Panc1 (cell line): Measurements from ENCODE around the gene ATF1. TPM values are rescaled to one million over a fixed set of nuclear protein-coding genes. Genes with fewer than 3 reads are reported as not detected.
A peak's percentile ranks its signal among the peaks of the same experiment; 100 is the strongest.

Source experiments
- ATAC-seq: fragments of 200-7000 bp; cut with Tn5 transposase; 2 replicates; pipeline ENCODE4 v1.9.1; 2020; ENCODE audit warnings: mild to moderate bottlenecking, moderate library complexity
- BruUV-seq: library from RNA; stranded (reverse); fragments of 400-500 nt; replicated peaks from 2 replicates; lab custom pipeline; 2021; lab: Mats Ljungman, UMichigan
- CTCF ChIA-PET: fragments of 300-600 bp; sonication (Branson Sonifier 250); formaldehyde crosslinking; loops from one replicate; lab custom pipeline; 2022; ENCODE audit warnings: antibody characterized with exemption; lab: Charles Lee
- POLR2A ChIA-PET: fragments of 300-600 bp; sonication (Branson Sonifier 250); formaldehyde crosslinking; loops from one replicate; lab custom pipeline; 2022; ENCODE audit warnings: antibody characterized with exemption; lab: Charles Lee
- DNase-seq: peaks from one replicate; pipeline ENCODE4 v3.0.0-alpha.2; 2010; ENCODE audit warnings: low read depth, low spot score
- H3K27ac ChIP-seq: 2 replicates; pipeline ENCODE4 v1.5.1; 2011; ENCODE audit warnings: mild to moderate bottlenecking, low read length, inconsistent platforms
- H3K27me3 ChIP-seq: fragments of 200-500 bp; sonication (Bioruptor generic); 2 replicates; pipeline ENCODE4 v1.6.0; 2014; ENCODE audit warnings: low read length, inconsistent platforms; ENCODE audit not compliant: control insufficient read depth, insufficient read depth
- H3K36me3 ChIP-seq: fragments of 200-500 bp; sonication (Bioruptor generic); 2 replicates; pipeline ENCODE4 v1.5.1; 2014; ENCODE audit warnings: inconsistent platforms, mild to moderate bottlenecking, low read length, moderate library complexity; ENCODE audit not compliant: control insufficient read depth, insufficient read depth
- H3K4me1 ChIP-seq: 2 replicates; pipeline ENCODE4 v1.5.1; 2011; ENCODE audit warnings: inconsistent platforms, mild to moderate bottlenecking, low read length, moderate library complexity; ENCODE audit not compliant: control insufficient read depth, insufficient read depth
- H3K4me3 ChIP-seq, 2 experiments: 2 replicates each; pipeline ENCODE4 v1.5.1; 2011 to 2012; ENCODE audit warnings: low read depth in 2 of 2, low read length in 2 of 2, mild to moderate bottlenecking in 2 of 2, inconsistent platforms in 1 of 2, moderate library complexity in 1 of 2
- H3K9me3 ChIP-seq: fragments of 200-500 bp; sonication (Bioruptor generic); 2 replicates; pipeline ENCODE4 v1.5.1; 2014; ENCODE audit warnings: low read depth, mild to moderate bottlenecking, inconsistent platforms, low read length, moderate library complexity; ENCODE audit not compliant: control insufficient read depth, insufficient read depth
- CTCF ChIP-seq: fragments of 450-650 bp; IDR thresholded peaks from 2 replicates; pipeline ENCODE4 v1.5.1; 2017; ENCODE audit warnings: mild to moderate bottlenecking
- POLR2AphosphoS5 ChIP-seq: IDR thresholded peaks from 2 replicates; pipeline ENCODE4 v1.6.1; 2012; ENCODE audit warnings: mild to moderate bottlenecking, low read depth, low read length, moderate library complexity
- REST ChIP-seq, 2 experiments: IDR thresholded peaks; 2 replicates each; pipeline ENCODE4 v1.6.1; 2011 to 2012; ENCODE audit warnings: low read depth in 2 of 2, control low read depth in 1 of 2, low read length in 1 of 2, mild to moderate bottlenecking in 1 of 2, moderate library complexity in 1 of 2; ENCODE audit not compliant: insufficient read depth in 1 of 2
- SIN3A ChIP-seq: IDR thresholded peaks from 2 replicates; pipeline ENCODE4 v1.6.1; 2012; ENCODE audit warnings: low read depth, mild to moderate bottlenecking, low read length, moderate library complexity, borderline replicate concordance; ENCODE audit not compliant: insufficient read depth
- TCF7L2 ChIP-seq: IDR thresholded peaks from 2 replicates; pipeline ENCODE4 v1.6.1; 2011; ENCODE audit warnings: mild to moderate bottlenecking, low read depth, low read length, inconsistent platforms
- in situ Hi-C: cut with HindIII; loops from 2 replicates; pipeline ENCODE4 v1.10.0; 2016; ENCODE audit warnings: low sequenced_read_pairs, low pct_unique_long_range_greater_than_20kb
- intact Hi-C: fragments of 100-400 bp; cut with micrococcal nuclease; formaldehyde crosslinking; loops from one replicate; pipeline ENCODE4 v1.10.0; 2022; ENCODE audit not compliant: unreplicated experiment
- total RNA-seq: library from RNA; stranded (reverse); gene quantifications from one replicate; pipeline ENCODE4 v1.2.1, GENCODE V29; 2021; ENCODE audit not compliant: unreplicated experiment

The ATF1 gene
- total RNA-seq, 1 experiment from 2014 or later: 52.2 TPM

- CTCF ChIA-PET: no interaction called here
Observed at GRCh38 chr12:50728417-50728816, 35.5 kb upstream of the ATF1 start.

GRCh38 chr12:50728841-50729240 lies 35.1 kb upstream of the ATF1 start:
- no peak for TF ChIP-seq TCF7L2
- TF ChIP-seq SIN3A: no peak
- no peak for TF ChIP-seq REST (IDR thresholded peaks at IDR 0.05; ENCODE audit: insufficient read depth in 1 of 2, low read depth in 2 of 2, low read length in 1 of 2)
- TF ChIP-seq CTCF: no peak
- no peak for TF ChIP-seq POLR2AphosphoS5
- H3K4me3 ChIP-seq: no peak overlapping the region
- peaks cover 2% of the 10 kb centered on the region; the same call in 1 of the 2 replicates for H3K36me3 ChIP-seq
- H3K27me3 ChIP-seq: no peaks in the 10 kb centered on the region
- H3K27ac ChIP-seq: no peak overlapping the region
- DNase-seq (no peak), ATAC-seq (no peak)
- in situ Hi-C loops: no loop called here
- H3K9me3 ChIP-seq: no peaks in the 10 kb centered on the region
- no TSS peak for BruUV-seq
- intact Hi-C loops: no loop called here
- ChIA-PET CTCF (no interaction called here), POLR2A (no interaction called here)
- H3K4me1 ChIP-seq: no peaks in the 10 kb centered on the region

More at GRCh38 chr12:50728417-50728816, 35.5 kb upstream of the ATF1 start:
- no peaks in the 10 kb centered on the region for H3K4me1 ChIP-seq
- in situ Hi-C loops: no loop called here
- ATAC-seq (no peak), DNase-seq (no peak)
- H3K36me3 ChIP-seq: peaks cover 2% of the 10 kb centered on the region; the same call in 1 of the 2 replicates
- no peak overlapping the region for H3K4me3 ChIP-seq
- no TSS peak for BruUV-seq
- H3K27ac ChIP-seq: no peak overlapping the region
- POLR2A ChIA-PET: no interaction called here
- intact Hi-C loops: no loop called here
- H3K9me3 ChIP-seq: no peaks in the 10 kb centered on the region
- TF ChIP-seq TCF7L2: no peak
- no peaks in the 10 kb centered on the region for H3K27me3 ChIP-seq

- BruUV-seq: no TSS peak
- Histone ChIP-seq H3K27ac (no peak overlapping the region), H3K4me3 (no peak overlapping the region), H3K4me1 (no peaks in the 10 kb centered on the region), H3K27me3 (no peaks in the 10 kb centered on the region), H3K36me3 (peaks cover 5% of the 10 kb centered on the region), H3K9me3 (no peaks in the 10 kb centered on the region)
- TF ChIP-seq TCF7L2: no peak
- TF ChIP-seq SIN3A: no peak
- TF ChIP-seq CTCF: no peak
- TF ChIP-seq POLR2AphosphoS5: no peak
- no peak for TF ChIP-seq REST (IDR thresholded peaks at IDR 0.05; ENCODE audit: insufficient read depth in 1 of 2, low read depth in 2 of 2, low read length in 1 of 2)
- ChIA-PET CTCF (interaction anchor here (0.5 to 0.6 kb wide), 2 partner anchors 134 to 168 kb away, joined by 4 to 5 read pairs; no protein-coding TSS in a partner anchor), POLR2A (no interaction called here)
- DNase-seq: peak; percentile 30
- no peak for ATAC-seq
- in situ Hi-C loops: no loop called here
- intact Hi-C loops: loop anchor here (10.0 kb wide), 1 partner anchor 228 kb away; the partner anchor contains the start of gene DIP2B
Observed at GRCh38 chr12:50732591-50732990, 31.3 kb upstream of the ATF1 start.
